ENCODE measurements around the gene HCRT. TPM values are rescaled to one million over a fixed set of nuclear protein-coding genes. Genes with fewer than 3 reads are reported as not detected.
"Not testable (repeated sequence)": the region's sequence is repeated elsewhere in the genome, so short reads cannot be mapped to it uniquely, and the experiment has no call there.

The HCRT gene
- total RNA-seq, 1 experiment from 2014 or later: not detected

- no peak for DNase-seq (ENCODE audit: low read depth)
Measured at GRCh38 chr17:42198897-42199296, 13.6 kb upstream of the HCRT start.

- no peak for DNase-seq (ENCODE audit: low read depth)
Measured at GRCh38 chr17:42197564-42198156, 12.4 kb upstream of the HCRT start.

- DNase-seq (ENCODE audit: low read depth): peak; percentile 50
Measured at GRCh38 chr17:42193969-42194899, 9.0 kb upstream of the HCRT start, which contains the start of gene GHDC. Gene GHDC (minus strand): TSS chr17:42194494. CDS start chr17:42193581, 913 bp downstream.

- no peak for DNase-seq (ENCODE audit: low read depth)
Measured at GRCh38 chr17:42193216-42193968, 8.1 kb upstream of the HCRT start.

- DNase-seq (ENCODE audit: low read depth): no peak
Measured at GRCh38 chr17:42192189-42193126, 7.2 kb upstream of the HCRT start.

- no peak for DNase-seq (ENCODE audit: low read depth)
Measured at GRCh38 chr17:42191275-42191608, 6.0 kb upstream of the HCRT start.

- no peak for DNase-seq (ENCODE audit: low read depth)
Measured at GRCh38 chr17:42190491-42191274, 5.4 kb upstream of the HCRT start.

GRCh38 chr17:42189651-42189965 lies 4.4 kb upstream of the HCRT start:
- DNase-seq (ENCODE audit: low read depth): no peak

- no peak for DNase-seq (ENCODE audit: low read depth)
Measured at GRCh38 chr17:42188749-42189650, 3.7 kb upstream of the HCRT start.

- no peak for DNase-seq (ENCODE audit: low read depth)
Measured at GRCh38 chr17:42187833-42188232, 2.6 kb upstream of the HCRT start.

- DNase-seq (ENCODE audit: low read depth): not testable (repeated sequence)
Measured at GRCh38 chr17:42186191-42186590, 939 bp upstream of the HCRT start.

- DNase-seq (ENCODE audit: low read depth): no peak
Measured at GRCh38 chr17:42185621-42185930, 324 bp upstream of the HCRT start.

- peak; percentile 71 for DNase-seq (ENCODE audit: low read depth)
Measured at GRCh38 chr17:42183741-42184711, 1.2 kb downstream of the HCRT start.

GRCh38 chr17:42182927-42183734 lies 2.1 kb downstream of the HCRT start:
- peak; percentile 61 for DNase-seq (ENCODE audit: low read depth)

- DNase-seq (ENCODE audit: low read depth): no peak
Measured at GRCh38 chr17:42181851-42182207, 3.4 kb downstream of the HCRT start.

GRCh38 chr17:42180922-42181850 lies 4.1 kb downstream of the HCRT start, which contains the start of gene KCNH4:
Gene KCNH4 (minus strand): TSS chr17:42181142. CDS start chr17:42180945, 197 bp downstream.
- peak; percentile 77 for DNase-seq (ENCODE audit: low read depth)

Measured in Daoy (cell line).